Measurements from ENCODE around the gene AIMP1.
"Not testable (repeated sequence)": the region's sequence is repeated elsewhere in the genome, so short reads cannot be mapped to it uniquely, and the experiment has no call there.

AIMP1 gene

GRCh38 chr4:106384878-106385277, 68.5 kb downstream of the AIMP1 start:
- DNase-seq (ENCODE audit: insufficient read length, low spot score) (no peak), FAIRE-seq (no peak)
- TF ChIP-seq, protein P1, sequence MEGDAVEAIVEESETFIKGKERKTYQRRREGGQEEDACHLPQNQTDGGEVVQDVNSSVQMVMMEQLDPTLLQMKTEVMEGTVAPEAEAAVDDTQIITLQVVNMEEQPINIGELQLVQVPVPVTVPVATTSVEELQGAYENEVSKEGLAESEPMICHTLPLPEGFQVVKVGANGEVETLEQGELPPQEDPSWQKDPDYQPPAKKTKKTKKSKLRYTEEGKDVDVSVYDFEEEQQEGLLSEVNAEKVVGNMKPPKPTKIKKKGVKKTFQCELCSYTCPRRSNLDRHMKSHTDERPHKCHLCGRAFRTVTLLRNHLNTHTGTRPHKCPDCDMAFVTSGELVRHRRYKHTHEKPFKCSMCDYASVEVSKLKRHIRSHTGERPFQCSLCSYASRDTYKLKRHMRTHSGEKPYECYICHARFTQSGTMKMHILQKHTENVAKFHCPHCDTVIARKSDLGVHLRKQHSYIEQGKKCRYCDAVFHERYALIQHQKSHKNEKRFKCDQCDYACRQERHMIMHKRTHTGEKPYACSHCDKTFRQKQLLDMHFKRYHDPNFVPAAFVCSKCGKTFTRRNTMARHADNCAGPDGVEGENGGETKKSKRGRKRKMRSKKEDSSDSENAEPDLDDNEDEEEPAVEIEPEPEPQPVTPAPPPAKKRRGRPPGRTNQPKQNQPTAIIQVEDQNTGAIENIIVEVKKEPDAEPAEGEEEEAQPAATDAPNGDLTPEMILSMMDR (IDR thresholded peaks at IDR 0.05; ENCODE audit: insufficient read depth, missing control alignments) = no peak

GRCh38 chr4:106385853-106386393, 69.6 kb downstream of the AIMP1 start:
- DNase-seq (ENCODE audit: insufficient read length, low spot score) = no peak
- FAIRE-seq = no peak
- TF ChIP-seq, protein P1 (IDR thresholded peaks at IDR 0.05; ENCODE audit: insufficient read depth, missing control alignments) = no peak

DNA sequence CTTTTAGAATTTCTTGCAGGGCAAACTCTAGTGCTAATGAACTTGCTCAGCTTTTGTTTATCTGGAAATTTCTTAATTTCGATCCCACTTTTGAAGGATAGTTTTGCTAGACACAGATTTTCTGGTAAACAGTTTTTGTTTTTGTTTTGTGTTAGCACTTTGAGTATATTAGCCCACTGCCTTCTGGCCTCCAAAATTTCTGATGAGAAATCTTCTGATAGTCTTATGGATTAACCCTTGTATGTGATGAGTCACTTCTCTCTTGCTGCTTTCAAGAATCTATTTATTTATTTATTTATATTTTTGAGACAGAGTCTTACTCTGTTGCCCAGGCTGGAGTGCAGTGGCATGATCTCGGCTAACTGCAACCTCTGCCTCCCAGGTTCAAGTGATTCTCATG, 79.2 kb downstream of the AIMP1 start:
- DNase-seq (ENCODE audit: insufficient read length, low spot score) (no peak), FAIRE-seq (no peak)
- TF ChIP-seq, protein P1 (IDR thresholded peaks at IDR 0.05; ENCODE audit: insufficient read depth, missing control alignments) = no peak

DNA sequence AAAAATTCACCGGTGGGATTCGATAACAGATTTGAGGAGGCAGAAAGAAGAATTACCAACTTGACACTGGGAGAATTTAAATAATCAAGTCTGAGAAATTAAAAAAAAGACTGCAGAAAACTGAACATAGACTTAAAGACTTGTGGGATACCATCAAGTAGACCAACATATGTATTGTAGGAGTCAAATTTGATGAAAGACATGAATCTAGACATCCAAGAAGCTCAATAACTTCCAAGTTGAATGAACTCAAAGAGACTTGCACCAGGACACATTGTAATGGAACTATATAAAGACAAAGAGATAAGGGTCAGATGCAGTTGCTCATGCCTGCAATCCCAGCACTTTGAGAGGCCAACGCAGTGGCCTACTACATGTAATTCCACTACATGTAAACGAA, 82.5 kb downstream of the AIMP1 start:
- not testable (repeated sequence) for DNase-seq (ENCODE audit: insufficient read length, low spot score)
- FAIRE-seq = peak; percentile 68
